HG02798 (cell line): ENCODE data around the gene RPRD1B.
"Not testable (repeated sequence)": the region's sequence is repeated elsewhere in the genome, so short reads cannot be mapped to it uniquely, and the experiment has no call there.

Source experiments
- ATAC-seq: cut with Tn5 transposase; IDR thresholded peaks from one replicate; pipeline ENCODE4 v1.9.1; 2021; ENCODE audit warnings: mild to moderate bottlenecking; ENCODE audit not compliant: unreplicated experiment, poor library complexity

RPRD1B gene

DNA sequence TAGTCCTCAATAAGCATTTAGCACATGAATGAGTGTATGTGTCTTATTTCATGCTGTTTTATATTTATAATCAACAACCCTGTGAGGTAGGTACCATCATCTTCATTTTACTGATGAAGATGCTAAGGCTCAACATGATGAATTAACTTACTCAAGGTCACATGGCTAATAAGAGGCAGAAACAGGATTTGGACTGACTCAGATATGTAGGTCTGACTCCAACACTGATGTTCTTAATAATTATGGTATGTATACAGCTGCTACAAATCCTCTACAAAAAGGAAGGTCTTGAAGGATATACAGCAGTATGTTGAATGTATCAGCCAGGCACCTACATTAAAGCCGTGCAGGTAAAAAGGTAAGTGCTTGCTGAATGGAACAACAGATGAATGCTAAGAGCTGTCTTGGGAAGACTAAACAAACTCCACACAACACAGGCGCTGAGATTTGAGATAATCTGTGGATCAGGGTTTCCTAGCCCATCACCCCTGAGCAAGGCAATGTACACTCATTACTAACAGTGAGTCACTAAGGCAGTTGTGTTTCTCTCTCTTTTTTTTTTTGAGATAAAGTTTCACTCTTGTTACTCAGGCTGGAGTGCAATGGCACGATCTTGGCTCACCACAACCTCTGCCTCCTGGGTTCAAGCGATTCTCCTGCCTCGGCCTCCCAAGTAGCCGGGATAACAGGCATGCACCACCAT is 32.2 kb upstream of the RPRD1B start:
- no peak for ATAC-seq

DNA sequence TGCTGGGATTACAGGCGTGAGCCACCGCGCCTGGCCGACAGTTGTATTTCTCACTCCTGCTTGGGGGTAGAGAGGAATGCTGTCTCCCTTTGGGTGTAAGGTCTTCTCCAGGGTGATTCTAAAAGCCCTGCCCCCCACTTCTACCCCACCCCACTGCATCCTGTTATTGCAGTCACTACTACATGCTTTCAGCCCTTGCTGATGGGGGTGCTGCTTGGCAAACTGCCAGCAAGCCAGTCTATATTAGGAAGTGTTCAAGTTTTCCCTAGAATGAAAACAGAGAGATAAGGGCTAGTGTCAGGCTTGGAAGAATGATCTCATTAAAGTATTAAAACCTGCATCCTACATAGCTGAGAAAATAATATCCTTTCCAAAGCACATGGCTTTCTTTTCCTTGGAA is 31.6 kb upstream of the RPRD1B start:
- no peak for ATAC-seq

DNA sequence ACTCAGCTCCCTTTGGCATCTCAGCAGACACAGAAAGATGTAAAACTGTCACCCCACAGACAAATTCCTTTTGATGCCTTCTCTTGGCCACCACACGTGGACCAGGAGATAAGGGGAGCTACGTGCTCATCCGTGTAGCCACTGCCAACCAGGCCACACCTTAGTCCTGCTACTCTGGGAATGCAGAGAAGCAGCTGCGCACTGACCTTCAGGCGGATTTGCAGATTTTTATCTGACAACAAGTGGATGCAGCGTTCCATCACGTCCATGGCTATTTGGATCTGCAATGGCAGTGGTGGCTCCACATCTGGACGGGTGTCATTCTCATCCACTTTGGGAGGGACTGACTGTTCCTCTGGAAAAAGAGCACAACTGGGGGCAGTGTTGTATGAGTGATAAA is 31.1 kb upstream of the RPRD1B start:
- ATAC-seq = no peak

DNA sequence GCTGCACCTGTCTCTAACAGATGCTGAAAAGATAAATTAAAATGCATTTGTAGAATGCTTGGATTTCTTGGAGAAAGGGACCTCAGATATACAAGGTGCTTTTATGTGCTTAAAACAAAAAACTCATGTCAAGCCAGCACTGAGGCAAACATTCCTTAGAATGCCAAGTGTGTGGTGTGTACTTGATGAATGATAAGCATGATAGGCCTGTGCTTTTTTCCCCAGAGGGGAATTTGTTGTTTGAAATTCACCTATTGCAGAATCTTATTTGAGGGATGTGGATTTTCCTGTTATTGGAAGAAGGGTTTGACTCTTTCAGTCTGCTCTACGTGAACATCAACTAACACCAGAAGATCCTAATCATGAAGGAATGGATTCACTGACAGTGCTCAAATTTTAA is 29.1 kb upstream of the RPRD1B start:
- no peak for ATAC-seq

DNA sequence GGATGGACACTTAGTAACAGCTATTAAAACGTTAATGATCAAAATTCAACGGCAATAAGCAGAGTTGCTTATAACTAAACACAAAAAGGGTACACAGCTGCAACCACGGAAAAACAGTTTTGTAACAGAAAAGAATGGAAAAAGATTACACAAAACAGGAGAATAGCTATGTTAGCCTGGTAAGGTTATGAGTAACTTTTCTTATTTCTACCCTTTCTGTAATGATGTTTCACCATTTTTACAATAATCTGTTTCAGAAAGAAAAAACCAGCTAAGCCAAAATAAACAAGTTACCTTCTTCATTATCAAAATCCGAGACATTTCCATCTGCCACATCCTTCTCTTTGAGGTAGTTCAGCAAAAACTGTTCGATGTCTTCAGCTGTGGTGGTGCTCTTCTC is 27.6 kb upstream of the RPRD1B start:
- no peak for ATAC-seq

DNA sequence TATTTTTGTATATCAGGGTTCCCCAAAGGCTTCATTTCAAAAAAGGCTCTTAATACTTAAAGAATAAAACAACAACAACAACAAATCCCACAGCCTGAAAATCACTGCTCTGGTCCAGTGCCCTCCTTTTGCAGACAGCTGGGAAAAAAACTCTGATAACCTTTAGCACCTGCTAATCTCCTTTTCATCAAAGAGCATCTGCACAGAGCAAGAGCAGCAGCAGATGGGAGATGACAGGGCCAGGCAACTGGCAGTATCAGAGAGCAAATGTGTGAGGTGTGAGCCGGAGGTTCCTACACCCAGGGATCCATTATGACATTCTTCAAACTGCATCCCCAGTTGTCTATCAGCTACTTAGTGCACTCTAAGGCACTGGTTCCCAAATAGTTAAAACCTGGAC is 26.0 kb upstream of the RPRD1B start:
- ATAC-seq = no peak

DNA sequence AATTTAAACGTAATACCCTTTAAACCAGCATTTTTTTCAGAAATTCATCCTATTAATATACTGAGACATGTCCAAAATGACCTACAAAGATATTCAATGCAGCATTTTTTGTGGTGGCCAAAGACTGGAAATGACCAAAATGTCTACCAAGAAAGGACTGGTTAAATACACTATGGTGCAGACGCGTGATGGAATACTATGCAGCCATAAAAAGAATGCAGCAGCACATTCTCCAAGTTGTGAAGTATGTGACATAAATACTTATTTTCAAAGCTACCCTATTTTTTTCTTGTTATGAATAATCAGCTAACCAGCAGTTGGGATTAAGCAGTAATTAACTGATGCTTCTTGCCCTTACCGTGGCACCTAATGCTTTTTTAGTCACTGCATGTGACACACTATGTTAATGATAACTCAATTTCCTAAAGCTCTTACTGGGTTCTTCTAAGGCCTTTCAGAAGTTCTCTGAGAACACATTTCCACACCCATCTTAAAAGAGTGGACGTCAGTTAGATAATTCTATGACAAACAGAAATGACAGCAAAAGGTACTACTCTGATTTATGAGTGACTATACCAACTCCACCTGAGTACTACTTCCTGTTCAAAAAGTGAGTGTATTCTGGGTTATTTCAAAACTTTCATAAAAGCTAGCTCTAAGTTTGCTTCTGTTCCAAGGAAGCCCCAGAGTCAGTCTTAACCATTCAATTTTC is 25.2 kb upstream of the RPRD1B start:
- no peak for ATAC-seq

DNA sequence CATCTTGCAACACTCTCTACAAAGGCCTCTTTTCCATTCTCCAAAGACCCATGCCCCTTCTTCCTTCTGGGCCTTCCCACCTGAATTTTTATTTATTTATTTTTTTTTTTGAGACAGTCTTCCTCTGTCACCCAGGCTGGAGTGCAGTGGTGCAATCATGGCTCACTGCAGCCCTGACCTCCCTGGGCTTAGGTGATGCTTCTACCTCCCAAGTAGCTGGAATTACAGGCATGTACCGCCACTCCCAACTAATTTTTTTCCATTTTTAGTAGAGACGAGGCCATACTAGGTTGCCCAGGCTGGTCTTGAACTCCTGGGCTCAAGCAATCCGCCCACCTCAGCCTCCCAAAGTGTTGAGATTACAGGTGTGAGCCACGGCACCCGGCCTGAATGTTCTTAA is 24.1 kb upstream of the RPRD1B start:
- not testable (repeated sequence) for ATAC-seq

DNA sequence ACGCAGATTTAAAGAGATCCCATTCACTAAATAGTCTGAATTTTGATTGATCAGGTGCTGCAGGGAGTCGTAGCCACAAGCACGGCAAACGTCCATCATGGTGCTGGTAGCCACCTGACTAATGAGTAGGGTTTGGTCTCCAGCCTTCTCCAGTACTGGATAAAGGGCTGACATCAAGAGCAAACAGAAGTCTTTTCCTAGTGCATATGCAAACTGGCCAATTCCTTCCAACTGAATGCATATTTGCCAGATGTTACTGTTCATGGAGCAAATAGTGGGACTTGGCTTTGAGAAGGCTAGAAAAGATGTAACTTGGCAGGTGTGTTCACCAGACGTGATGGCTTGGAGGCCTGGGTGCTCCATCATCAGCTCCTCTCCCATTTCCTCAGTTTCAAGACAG is 21.9 kb upstream of the RPRD1B start:
- no peak for ATAC-seq

DNA sequence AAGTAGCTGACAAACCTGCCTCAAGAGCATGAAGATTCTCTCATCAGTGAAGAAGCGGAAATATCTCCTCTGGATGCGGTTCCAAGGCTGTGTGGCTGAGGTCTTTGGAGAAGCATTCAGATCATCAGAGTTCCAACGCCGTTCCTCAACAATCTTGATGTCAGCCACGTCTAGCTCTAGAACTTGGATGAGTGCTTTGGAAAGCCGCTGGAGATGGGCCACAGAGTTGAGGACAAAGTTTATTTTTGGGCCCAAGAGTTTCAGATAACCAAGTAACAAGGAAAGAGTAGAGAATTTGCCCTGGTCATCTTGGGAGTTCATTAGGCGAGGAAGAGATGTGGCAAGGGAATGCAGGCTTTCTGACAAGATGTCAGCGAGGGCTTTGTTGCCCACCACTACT is 21.2 kb upstream of the RPRD1B start:
- ATAC-seq = no peak

DNA sequence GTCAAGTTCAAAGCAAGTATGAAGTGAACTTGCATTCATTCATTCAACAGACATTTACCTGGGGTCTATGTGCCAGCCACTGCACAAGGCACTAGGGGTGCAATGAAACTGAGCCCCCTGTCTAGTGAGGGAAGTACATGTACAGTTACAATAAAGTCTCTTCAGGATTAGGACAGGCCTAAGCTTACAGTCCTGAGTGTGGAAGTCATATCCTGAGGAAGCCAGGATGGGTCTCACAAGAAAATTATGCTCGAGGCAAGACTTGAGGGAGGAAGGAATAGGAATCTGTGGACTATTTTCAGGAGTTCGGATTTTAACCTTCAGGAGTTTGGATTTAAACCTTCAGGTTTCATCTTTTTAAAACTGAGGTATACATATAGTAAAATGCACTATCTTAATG is 19.7 kb upstream of the RPRD1B start:
- no peak for ATAC-seq

DNA sequence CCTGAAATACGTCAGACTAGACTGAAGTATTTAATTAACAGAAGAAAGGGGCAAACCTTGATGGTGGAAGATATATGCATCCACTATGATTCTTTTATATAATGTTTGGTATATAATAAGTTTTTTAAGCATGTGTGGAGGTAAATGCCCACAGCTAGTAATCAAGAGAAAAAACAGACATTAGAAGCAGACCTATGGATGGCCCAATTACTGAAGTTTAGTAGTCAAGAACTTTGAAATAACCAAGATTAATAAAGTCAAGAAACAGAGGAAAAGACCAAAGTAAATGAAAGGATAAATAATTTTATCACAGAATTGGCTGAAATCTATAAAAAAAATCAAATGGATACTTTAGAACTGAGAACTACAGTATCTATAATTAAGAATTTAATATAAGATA is 15.6 kb upstream of the RPRD1B start:
- no peak for ATAC-seq

DNA sequence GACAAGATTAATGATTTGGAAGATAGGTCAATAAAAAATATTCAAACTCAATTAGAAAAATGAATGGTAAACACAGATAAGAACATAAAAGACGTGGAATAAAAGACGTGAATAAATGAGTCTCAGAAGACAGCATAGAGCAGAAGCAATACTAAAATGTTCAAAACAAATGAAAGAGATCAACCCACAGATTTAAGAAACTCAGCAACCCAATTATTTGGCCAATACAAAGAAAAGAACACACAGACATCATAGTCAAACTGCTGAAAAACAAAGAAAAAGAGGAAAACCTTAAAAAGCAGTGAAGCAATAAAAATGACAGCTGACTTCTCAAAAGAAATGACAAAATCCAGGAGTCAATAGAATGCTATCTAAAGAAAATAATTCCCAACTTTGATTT is 15.2 kb upstream of the RPRD1B start:
- ATAC-seq = no peak

DNA sequence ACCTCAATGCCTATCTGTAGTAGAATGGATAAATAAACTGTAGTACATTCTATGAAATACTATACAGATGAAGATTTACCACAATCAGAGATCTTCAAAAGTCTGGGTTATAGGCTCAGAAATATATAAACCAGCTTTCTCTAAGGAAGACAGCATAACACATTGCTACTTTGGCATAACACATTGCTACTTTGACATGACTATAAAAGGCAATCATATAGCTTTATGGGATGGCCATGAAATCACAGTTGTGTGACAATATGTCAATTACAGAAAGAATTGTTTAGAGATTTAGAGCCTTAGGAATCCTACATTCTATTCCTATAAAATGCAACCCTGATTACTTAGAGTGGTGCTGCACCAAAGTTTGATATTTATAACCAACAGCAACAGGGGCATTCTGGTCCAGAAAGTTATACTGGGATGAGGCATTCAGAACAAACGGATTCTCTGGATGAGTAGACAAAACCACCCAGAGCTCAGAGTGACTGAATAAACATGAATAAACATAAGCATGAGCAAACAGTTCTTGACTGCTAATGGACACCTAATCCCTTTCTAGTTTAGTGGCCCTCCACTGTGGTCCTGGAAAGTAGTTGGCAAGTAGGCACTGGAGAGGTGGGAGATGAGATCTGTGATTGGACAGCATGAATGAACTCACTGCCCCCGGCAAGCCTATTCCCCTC is 12.3 kb upstream of the RPRD1B start:
- ATAC-seq = no peak

DNA sequence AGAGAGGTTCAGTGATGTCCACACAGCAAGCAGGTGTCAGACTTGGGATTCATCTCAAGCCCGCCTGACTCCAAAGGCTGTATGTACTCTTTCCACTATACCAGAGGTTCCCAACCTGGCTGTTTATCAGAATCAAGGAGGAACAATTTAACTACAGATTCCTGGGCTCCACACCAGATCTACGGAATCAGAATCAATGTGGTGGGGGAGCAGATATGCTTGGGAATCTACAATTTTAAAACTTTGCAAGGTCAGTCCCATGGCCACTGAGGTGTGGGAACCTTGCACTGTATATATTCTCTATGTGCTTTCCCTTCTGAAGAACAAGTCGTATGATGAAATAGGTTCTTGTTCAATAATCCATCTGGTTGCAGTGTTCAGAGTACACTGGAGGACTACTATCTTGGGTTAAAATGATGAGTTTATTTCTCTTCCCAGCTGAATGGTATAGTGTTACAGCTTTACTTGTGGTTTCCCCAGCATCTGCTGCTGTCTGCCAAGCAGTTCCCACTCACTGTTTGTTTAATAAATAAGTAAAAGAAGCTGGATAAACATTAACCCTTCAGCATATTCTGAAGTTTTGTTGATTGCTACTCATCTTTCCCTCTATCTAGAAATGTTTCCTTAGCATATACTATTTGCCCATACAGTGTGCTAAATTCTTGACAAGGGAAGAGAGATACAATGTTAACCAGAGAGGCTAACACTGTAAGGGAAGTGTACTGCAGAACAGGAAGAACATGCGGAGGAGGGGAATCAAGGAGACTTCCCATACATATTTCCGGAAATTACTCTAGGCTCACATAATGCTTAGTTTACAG is 10.2 kb upstream of the RPRD1B start:
- no peak for ATAC-seq

DNA sequence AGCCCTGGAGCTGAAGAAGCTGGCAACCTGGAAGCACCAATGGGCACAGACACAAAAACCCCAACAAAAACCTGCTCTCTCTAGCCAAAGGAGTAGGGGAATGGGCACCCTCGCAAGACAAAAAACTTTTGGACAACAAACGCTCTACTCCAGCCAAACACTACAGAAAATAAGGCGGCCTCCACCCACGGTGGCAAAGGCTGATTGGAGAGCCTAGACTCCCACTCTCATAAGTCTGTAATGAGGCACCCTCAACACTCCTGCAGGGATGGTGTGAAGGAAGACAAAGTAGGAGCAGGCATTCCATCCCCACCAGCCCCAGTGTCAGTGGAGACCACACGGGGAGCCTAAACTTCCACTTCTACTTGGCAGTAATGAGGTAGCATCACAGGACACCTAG is 9.1 kb upstream of the RPRD1B start:
- ATAC-seq = no peak

DNA sequence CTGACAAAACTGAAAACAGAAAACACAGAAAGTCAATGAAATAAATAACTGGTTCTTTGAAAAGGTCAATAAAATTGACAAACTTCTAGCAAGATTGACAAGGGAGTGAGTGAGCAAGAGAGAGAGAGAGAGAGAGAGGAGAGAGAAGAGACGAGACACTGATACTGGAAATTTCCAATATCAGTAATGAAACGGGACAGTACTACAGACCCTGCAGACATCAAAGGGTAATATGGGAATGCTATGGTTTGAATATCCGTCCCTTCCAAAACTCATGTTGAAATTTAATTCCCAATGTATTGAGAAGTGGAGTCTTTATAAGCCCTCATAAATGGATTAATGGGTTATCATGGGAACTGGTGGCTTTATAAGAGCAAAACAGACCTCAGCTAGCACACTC is 4.1 kb upstream of the RPRD1B start:
- ATAC-seq = no peak

DNA sequence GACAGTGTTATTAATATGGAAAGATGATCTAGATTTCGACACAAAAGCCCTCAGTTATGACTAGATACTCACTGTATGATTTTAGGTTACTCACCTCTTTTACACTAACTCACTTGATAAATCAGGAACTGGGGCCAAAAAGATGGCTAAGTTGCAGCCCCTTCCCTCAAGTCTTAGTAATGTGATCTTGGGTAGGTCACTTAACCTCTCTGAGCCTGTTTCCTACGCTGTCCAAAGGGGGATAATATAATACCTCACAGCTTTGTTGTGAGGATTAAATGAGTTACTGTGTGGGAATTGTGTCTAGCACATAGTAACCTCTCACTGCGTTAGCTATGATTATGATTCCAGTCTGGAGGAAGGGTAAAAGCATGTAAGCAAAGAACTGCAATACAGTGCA is 1.6 kb upstream of the RPRD1B start:
- ATAC-seq = no peak

DNA sequence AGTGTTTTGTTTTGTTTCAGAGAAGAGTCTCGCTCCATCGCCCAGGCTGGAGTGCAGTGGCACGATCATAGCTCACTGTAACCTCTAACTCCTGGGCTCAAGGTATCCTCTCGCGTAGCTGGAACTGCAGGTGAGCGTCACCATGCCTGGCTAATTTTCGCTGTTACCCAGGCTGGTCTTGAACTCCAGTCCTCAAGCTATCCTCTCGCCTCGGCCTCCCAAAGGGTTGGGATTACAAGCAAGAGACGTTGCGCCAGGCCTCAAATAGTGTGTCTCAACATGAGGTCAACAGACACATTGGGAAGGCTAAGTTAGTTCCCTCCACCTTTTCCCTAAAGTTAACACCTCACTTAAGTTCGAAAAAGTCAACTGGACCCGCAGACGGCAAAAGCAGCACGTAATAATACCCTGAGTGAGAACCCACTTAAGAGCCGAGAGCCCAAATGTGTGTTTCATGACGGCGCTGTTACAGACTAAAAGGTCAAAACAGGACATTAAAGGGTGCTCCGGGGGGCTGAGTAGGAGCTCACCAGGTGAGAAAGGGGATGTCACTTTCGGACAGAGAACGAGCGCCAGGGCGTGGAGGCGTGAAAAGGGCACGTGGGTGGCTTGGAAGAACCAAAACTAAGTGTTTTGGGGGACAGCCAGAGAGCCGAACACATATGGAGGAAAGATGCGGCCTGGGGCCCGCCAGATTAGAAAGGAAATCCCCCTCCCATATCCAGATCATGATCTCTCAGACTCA is 789 bp upstream of the RPRD1B start:
- ATAC-seq = peak; percentile 52

DNA sequence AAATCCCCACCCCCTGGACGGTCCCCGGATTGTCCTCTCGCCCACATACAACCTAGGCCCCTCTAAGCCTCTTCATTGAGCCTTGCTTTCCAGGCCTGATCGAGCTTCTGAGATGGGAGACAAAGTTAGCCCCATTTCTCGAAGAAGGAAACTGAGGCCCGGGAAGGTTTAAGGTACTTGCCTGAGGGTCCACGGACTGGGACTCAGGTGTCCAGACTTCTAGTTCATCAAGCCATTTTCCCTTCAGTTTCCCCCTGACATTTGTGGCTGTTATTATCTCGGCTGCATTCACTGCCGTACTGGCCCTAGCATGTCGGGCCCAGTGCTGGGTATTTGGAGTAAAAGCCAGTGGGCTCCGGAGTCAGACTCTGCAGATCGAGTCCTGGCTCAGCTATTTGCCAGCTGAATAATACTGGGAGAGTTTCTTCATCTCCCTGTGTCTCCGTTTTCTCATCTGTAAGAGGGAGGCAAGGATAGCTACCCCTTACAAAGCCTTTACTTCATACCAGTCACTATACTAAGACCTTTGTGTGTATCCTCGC is 633 bp downstream of the RPRD1B start:
- ATAC-seq = no peak
